HEK293T (cell line): ENCODE measurements around the gene FSTL4.

ENCODE experiments used
- ARNT ChIP-seq: fragments of 450-650 bp; IDR thresholded peaks from 2 replicates; pipeline ENCODE4 v1.6.1; 2017; ENCODE audit warnings: mild to moderate bottlenecking
- BHLHE40 ChIP-seq: fragments of 450-650 bp; IDR thresholded peaks from 2 replicates; pipeline ENCODE4 v1.6.1; 2016; ENCODE audit warnings: mild to moderate bottlenecking, moderate library complexity, borderline replicate concordance
- FOXA1 ChIP-seq: fragments of 450-650 bp; IDR thresholded peaks from 2 replicates; pipeline ENCODE4 v1.6.1; 2016; ENCODE audit warnings: mild to moderate bottlenecking
- FOXK2 ChIP-seq: fragments of 450-650 bp; IDR thresholded peaks from 2 replicates; pipeline ENCODE4 v1.6.1; 2016; ENCODE audit warnings: mild to moderate bottlenecking
- FOXM1 ChIP-seq: fragments of 450-650 bp; IDR thresholded peaks from 2 replicates; pipeline ENCODE4 v1.6.1; 2017; ENCODE audit warnings: mild to moderate bottlenecking, borderline replicate concordance
- HDGF ChIP-seq: fragments of 450-650 bp; IDR thresholded peaks from 2 replicates; pipeline ENCODE4 v1.6.1; 2017; ENCODE audit warnings: antibody characterized with exemption, borderline replicate concordance
- LEF1 ChIP-seq: fragments of 450-650 bp; IDR thresholded peaks from 2 replicates; pipeline ENCODE4 v1.6.1; 2017; ENCODE audit warnings: mild to moderate bottlenecking, borderline replicate concordance
- NFRKB ChIP-seq: fragments of 450-650 bp; IDR thresholded peaks from 2 replicates; pipeline ENCODE4 v1.6.1; 2016; ENCODE audit warnings: mild to moderate bottlenecking, moderate library complexity
- SUZ12 ChIP-seq: fragments of 450-650 bp; IDR thresholded peaks from 2 replicates; pipeline ENCODE4 v1.6.1; 2016; ENCODE audit warnings: mild to moderate bottlenecking
- TARDBP ChIP-seq: fragments of 450-650 bp; IDR thresholded peaks from 2 replicates; pipeline ENCODE4 v1.6.1; 2016
- ZNF384 ChIP-seq: fragments of 450-650 bp; IDR thresholded peaks from 2 replicates; pipeline ENCODE4 v1.6.1; 2016
- TF ChIP-seq, protein P1 (sequence below): fragments of 450-650 bp; IDR thresholded peaks from 2 replicates; pipeline ENCODE4 v1.6.1; 2016

DNA sequence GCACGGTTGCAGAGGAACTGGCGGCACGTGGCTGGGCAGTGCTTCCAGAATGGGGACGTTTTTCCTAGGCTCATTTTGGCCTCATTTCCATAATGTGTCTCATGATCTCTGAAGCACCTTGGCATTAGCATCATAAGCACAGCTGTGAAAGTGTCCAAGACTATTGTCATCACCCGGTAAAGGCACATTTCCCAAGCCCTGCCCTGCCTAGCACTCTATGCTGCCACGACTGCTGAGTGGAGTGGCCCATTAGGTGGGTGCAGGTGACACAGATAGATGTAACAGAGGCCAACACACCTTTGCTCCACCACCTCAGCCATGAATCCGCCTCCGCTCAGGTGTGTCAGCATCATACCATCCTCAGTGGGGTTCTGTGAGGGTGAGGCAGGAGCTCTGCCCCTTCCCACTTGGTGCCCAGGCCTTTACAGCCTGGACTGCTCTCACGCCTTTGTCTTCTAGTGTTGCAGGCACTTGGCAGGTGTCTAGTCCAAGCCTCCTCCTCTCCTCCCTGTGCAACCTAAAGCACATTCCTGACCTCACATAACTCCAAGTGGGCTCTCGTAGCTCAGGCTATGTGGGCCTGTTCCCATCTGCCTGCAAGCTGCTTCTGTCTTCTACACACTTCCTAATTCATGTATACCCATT lies 213.0 kb downstream of the FSTL4 start:
- no peak for TF ChIP-seq ZNF384
- TF ChIP-seq SUZ12: no peak
- TF ChIP-seq FOXM1: no peak
- TF ChIP-seq ARNT: no peak
- TF ChIP-seq TARDBP: no peak
- no peak for TF ChIP-seq NFRKB
- TF ChIP-seq LEF1: no peak
- no peak for TF ChIP-seq FOXK2
- TF ChIP-seq BHLHE40: no peak
- TF ChIP-seq HDGF: no peak
- no peak for TF ChIP-seq FOXA1
- TF ChIP-seq, protein P1, sequence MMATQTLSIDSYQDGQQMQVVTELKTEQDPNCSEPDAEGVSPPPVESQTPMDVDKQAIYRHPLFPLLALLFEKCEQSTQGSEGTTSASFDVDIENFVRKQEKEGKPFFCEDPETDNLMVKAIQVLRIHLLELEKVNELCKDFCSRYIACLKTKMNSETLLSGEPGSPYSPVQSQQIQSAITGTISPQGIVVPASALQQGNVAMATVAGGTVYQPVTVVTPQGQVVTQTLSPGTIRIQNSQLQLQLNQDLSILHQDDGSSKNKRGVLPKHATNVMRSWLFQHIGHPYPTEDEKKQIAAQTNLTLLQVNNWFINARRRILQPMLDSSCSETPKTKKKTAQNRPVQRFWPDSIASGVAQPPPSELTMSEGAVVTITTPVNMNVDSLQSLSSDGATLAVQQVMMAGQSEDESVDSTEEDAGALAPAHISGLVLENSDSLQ: no peak
